ENCODE measurements around the gene GALNTL6.

Gene GALNTL6

DNA sequence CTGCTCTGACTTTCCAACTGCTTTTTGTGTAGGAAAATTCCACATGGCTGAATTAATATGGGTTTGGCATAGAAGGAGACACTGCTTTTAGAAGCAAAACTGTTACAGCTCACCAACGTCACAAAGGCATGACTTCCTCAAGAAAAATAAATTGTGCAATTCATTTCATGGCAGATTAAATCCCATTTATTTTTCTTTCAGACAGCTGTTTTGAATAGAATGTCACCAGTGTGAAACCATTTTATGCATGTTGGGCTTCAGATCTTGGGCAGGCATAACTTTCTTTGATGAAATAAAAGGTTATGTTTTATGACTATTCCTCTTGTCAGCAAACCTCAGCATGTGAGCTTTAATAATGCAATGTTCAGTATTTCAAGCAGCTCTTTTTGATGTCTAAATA lies 542.8 kb downstream of the GALNTL6 start:
- no peak overlapping the region for H3K9ac ChIP-seq (ENCODE audit: low read length in 2 of 2)
- no peak overlapping the region for H3K27ac ChIP-seq (ENCODE audit: low read length)
- H3K27me3 ChIP-seq (ENCODE audit: control insufficient read depth in 1 of 2, insufficient read depth in 2 of 2, low read length in 2 of 2): no peaks in the 10 kb centered on the region
- H3K4me3 ChIP-seq (ENCODE audit: low read length in 2 of 2): no peak overlapping the region
- no peaks in the 10 kb centered on the region for H3K4me1 ChIP-seq (ENCODE audit: control insufficient read depth, insufficient read depth, low read length)
- no peaks in the 10 kb centered on the region for H3K36me3 ChIP-seq (ENCODE audit: control insufficient read depth in 2 of 2, insufficient read depth in 2 of 2, low read length in 2 of 2)
- H3K9me3 ChIP-seq (ENCODE audit: control insufficient read depth in 2 of 2, low read length in 2 of 2): no peaks in the 10 kb centered on the region

DNA sequence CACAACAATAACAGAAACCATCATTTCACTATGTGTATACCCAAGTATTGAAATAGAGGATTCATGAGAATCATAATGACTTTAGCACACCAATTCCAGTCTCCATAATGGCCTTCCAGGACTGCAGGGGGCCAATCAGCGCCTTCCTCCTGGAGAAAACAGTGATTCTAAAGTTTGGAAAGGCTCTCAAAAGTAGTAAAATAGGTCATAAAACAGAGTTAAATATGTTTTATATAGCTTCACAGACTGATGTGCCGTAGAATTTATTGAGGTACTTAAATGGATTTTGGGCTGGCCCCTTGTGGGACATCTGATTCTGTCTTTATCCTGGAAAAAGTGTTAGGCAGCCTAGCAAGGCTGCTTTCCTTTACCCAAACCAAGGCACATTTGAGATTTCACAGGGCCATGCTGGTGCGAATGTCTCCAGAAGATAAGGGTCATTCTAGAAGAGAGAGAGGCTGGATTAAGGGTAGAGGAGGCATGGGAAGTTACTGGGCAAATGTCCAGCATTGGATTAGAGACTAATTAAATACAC lies 543.9 kb downstream of the GALNTL6 start:
- H3K9ac ChIP-seq (ENCODE audit: low read length in 2 of 2): no peak overlapping the region
- H3K4me1 ChIP-seq (ENCODE audit: control insufficient read depth, insufficient read depth, low read length): no peaks in the 10 kb centered on the region
- H3K27me3 ChIP-seq (ENCODE audit: control insufficient read depth in 1 of 2, insufficient read depth in 2 of 2, low read length in 2 of 2): no peaks in the 10 kb centered on the region
- H3K36me3 ChIP-seq (ENCODE audit: control insufficient read depth in 2 of 2, insufficient read depth in 2 of 2, low read length in 2 of 2): no peaks in the 10 kb centered on the region
- H3K9me3 ChIP-seq (ENCODE audit: control insufficient read depth in 2 of 2, low read length in 2 of 2): no peaks in the 10 kb centered on the region
- H3K27ac ChIP-seq (ENCODE audit: low read length): no peak overlapping the region
- H3K4me3 ChIP-seq (ENCODE audit: low read length in 2 of 2): no peak overlapping the region

DNA sequence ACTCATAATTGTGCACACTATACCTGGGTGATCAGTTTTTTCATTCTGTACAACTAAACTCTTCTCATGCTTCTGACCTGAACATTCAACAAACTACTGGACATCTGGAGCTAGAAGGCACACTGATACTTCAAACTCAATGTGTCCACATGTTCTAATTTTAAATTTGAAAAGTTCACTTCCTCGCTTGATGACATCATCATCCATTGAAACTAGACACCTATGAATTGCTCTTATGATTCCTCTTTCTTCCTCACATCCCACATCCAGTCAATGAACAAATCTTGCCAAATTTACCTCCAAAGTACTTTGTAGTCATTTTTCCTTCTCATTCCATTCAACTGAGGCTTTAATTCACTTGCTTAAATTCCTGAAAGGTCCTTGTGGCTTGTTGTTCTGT lies 549.4 kb downstream of the GALNTL6 start:
- Histone ChIP-seq H3K9ac (ENCODE audit: low read length in 2 of 2) (no peak overlapping the region), H3K27me3 (ENCODE audit: control insufficient read depth in 1 of 2, insufficient read depth in 2 of 2, low read length in 2 of 2) (no peaks in the 10 kb centered on the region), H3K36me3 (ENCODE audit: control insufficient read depth in 2 of 2, insufficient read depth in 2 of 2, low read length in 2 of 2) (no peaks in the 10 kb centered on the region), H3K27ac (ENCODE audit: low read length) (no peak overlapping the region), H3K4me1 (ENCODE audit: control insufficient read depth, insufficient read depth, low read length) (no peaks in the 10 kb centered on the region), H3K4me3 (ENCODE audit: low read length in 2 of 2) (no peak overlapping the region), H3K9me3 (ENCODE audit: control insufficient read depth in 2 of 2, low read length in 2 of 2) (no peaks in the 10 kb centered on the region)

DNA sequence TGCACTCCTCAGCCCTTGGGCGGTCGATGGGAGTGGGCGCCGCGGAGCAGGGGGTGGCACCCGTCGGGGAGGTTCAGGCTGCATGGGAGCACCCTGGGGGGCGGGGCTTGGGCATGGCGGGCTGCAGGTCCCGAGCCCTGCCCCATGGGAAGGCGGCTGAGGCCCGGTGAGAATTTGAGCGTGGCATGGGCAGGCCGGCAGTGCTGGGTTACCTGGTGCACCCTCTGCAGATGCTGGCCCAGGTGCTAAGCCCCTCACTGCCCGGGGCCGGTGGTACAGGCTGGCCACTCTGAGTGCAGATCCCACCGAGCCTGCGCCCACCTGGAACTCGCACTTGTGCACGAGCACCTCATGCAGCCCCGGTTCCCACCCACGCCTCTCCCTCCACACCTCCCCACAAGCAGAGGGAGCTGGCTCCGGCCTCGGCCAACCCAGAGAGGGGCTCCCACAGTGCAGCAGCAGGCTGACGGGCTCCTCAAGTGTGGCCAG lies 556.3 kb downstream of the GALNTL6 start:
- H3K27ac ChIP-seq (ENCODE audit: low read length): no peak overlapping the region
- H3K9ac ChIP-seq (ENCODE audit: low read length in 2 of 2): no peak overlapping the region
- H3K9me3 ChIP-seq (ENCODE audit: control insufficient read depth in 2 of 2, low read length in 2 of 2): peaks cover 0 to 4% of the 10 kb centered on the region in 2 donors
- H3K27me3 ChIP-seq (ENCODE audit: control insufficient read depth in 1 of 2, insufficient read depth in 2 of 2, low read length in 2 of 2): no peaks in the 10 kb centered on the region
- no peak overlapping the region for H3K4me3 ChIP-seq (ENCODE audit: low read length in 2 of 2)
- no peaks in the 10 kb centered on the region for H3K4me1 ChIP-seq (ENCODE audit: control insufficient read depth, insufficient read depth, low read length)
- H3K36me3 ChIP-seq (ENCODE audit: control insufficient read depth in 2 of 2, insufficient read depth in 2 of 2, low read length in 2 of 2): no peaks in the 10 kb centered on the region

DNA sequence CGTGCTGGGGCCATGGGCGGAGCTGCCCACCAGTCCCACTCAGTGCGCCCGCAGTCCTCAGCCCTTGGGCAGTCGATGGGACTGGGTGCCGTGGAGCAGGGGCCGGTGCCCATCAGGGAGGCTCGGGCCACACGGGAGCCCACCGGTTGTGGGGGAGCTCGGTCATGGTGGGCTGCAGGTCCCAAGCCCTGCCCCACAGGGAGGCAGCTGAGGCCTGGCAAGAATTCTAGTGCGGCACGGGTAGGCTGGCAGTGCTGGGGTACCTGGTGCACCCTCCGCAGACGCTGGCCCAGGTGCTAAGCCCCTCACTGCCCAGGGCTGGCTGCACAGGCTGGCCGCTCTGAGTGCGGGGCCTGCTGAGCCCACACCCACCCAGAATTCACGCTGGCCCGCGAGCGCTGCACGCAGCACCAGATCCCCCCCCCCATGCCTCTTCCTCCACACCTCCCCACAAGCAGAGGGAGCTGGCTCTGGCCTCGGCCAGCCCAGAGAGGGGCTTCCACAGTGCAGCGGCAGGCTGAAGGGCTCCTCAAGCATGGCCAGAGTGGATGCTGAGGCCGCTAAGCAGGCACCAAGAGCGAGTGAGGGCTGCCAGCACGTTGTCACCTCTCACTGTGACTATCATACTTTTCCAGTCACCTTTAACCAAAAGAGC lies 564.4 kb downstream of the GALNTL6 start:
- Histone ChIP-seq H3K4me3 (ENCODE audit: low read length in 2 of 2) (no peak overlapping the region), H3K4me1 (ENCODE audit: control insufficient read depth, insufficient read depth, low read length) (no peaks in the 10 kb centered on the region), H3K27ac (ENCODE audit: low read length) (no peak overlapping the region), H3K9me3 (ENCODE audit: control insufficient read depth in 2 of 2, low read length in 2 of 2) (no peaks in the 10 kb centered on the region), H3K9ac (ENCODE audit: low read length in 2 of 2) (no peak overlapping the region), H3K27me3 (ENCODE audit: control insufficient read depth in 1 of 2, insufficient read depth in 2 of 2, low read length in 2 of 2) (no peaks in the 10 kb centered on the region), H3K36me3 (ENCODE audit: control insufficient read depth in 2 of 2, insufficient read depth in 2 of 2, low read length in 2 of 2) (no peaks in the 10 kb centered on the region)

DNA sequence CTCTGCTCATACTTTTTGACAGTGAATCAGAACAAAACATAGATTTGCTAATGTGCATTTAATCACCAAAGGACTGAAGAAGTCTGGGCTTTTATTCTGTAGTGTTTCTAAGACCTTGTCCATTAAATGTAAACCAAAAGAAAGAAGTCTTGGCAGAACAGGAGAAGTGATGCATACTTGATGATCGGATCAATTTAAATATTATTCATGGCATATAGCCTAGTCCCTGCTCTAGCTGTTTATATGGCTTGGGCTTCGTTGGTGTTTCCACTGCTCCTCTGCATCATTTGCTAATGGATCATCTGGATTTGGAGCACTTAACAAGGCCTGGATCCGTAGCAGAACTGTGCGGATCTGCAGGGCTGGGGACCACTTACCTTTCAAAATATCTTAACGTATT lies 566.6 kb downstream of the GALNTL6 start:
- H3K27ac ChIP-seq (ENCODE audit: low read length): no peak overlapping the region
- H3K9me3 ChIP-seq (ENCODE audit: control insufficient read depth in 2 of 2, low read length in 2 of 2): no peaks in the 10 kb centered on the region
- H3K36me3 ChIP-seq (ENCODE audit: control insufficient read depth in 2 of 2, insufficient read depth in 2 of 2, low read length in 2 of 2): no peaks in the 10 kb centered on the region
- no peaks in the 10 kb centered on the region for H3K27me3 ChIP-seq (ENCODE audit: control insufficient read depth in 1 of 2, insufficient read depth in 2 of 2, low read length in 2 of 2)
- H3K9ac ChIP-seq (ENCODE audit: low read length in 2 of 2): no peak overlapping the region
- no peaks in the 10 kb centered on the region for H3K4me1 ChIP-seq (ENCODE audit: control insufficient read depth, insufficient read depth, low read length)
- H3K4me3 ChIP-seq (ENCODE audit: low read length in 2 of 2): no peak overlapping the region

DNA sequence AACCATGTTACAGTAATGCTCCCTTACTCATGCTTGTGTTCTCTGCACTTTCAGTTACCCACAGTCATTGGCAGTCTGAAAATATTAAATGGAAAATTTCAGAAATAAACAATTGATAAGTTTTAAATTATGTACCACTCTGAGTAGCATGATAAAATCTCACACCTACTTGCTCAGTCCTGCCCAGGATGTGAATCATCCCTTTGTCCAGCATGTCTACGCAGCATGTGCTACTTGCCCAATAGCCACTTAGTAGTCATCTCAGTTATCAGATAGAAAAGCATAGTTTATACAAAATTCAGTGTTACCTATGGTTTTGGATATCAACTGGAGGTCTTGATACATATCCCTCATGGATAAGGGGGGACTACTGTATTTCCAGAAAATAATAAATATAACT lies 577.1 kb downstream of the GALNTL6 start:
- Histone ChIP-seq H3K4me3 (ENCODE audit: low read length in 2 of 2) (no peak overlapping the region), H3K27ac (ENCODE audit: low read length) (no peak overlapping the region), H3K9me3 (ENCODE audit: control insufficient read depth in 2 of 2, low read length in 2 of 2) (no peaks in the 10 kb centered on the region), H3K4me1 (ENCODE audit: control insufficient read depth, insufficient read depth, low read length) (no peaks in the 10 kb centered on the region), H3K27me3 (ENCODE audit: control insufficient read depth in 1 of 2, insufficient read depth in 2 of 2, low read length in 2 of 2) (no peaks in the 10 kb centered on the region), H3K36me3 (ENCODE audit: control insufficient read depth in 2 of 2, insufficient read depth in 2 of 2, low read length in 2 of 2) (no peaks in the 10 kb centered on the region), H3K9ac (ENCODE audit: low read length in 2 of 2) (no peak overlapping the region)

DNA sequence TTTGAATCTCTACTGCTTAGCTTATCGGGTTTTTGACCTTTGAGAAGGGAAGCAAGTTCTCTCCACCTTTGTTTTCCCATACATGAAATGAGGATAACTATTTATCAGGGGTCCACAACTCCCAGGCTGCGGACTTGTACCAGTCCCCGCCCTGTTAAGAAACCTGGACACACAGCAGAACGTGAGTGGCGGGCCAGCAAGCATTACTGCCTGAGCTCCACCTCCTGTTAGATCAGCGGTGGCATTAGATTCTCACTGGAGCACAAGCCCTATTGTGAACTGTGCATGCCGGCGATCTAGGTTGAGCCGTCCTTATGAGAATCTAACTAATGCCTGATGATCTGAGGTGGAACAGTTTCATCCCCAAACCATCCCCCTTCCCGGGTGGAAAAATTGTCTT lies 579.5 kb downstream of the GALNTL6 start:
- H3K27ac ChIP-seq (ENCODE audit: low read length): no peak overlapping the region

DNA sequence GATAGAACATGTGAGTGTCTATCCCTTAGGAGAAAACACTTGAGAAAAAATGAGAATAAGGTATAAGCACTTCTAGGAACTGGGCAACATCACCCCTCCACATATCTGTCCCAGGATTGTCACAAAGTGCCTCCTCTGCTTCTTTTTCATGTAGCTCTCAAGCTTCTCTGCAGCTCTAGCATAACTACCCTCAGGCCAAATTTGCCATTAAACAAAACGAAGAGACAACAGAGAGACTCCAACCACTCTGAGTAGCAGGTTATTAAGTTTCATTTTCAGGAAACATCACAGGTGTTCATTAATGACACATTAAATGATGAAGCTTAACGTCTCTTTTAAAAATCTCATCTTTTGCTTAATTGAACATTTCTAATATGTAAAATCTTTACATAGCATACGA lies 580.0 kb downstream of the GALNTL6 start:
- Histone ChIP-seq H3K36me3 (ENCODE audit: control insufficient read depth in 2 of 2, insufficient read depth in 2 of 2, low read length in 2 of 2) (no peaks in the 10 kb centered on the region), H3K27ac (ENCODE audit: low read length) (no peak overlapping the region), H3K9ac (ENCODE audit: low read length in 2 of 2) (no peak overlapping the region), H3K27me3 (ENCODE audit: control insufficient read depth in 1 of 2, insufficient read depth in 2 of 2, low read length in 2 of 2) (no peaks in the 10 kb centered on the region), H3K4me1 (ENCODE audit: control insufficient read depth, insufficient read depth, low read length) (no peaks in the 10 kb centered on the region), H3K4me3 (ENCODE audit: low read length in 2 of 2) (no peak overlapping the region), H3K9me3 (ENCODE audit: control insufficient read depth in 2 of 2, low read length in 2 of 2) (no peaks in the 10 kb centered on the region)

More for the DNA sequence above, 579.5 kb downstream of the GALNTL6 start:
- H3K9me3 ChIP-seq (ENCODE audit: control insufficient read depth in 2 of 2, low read length in 2 of 2): no peaks in the 10 kb centered on the region
- no peak overlapping the region for H3K4me3 ChIP-seq (ENCODE audit: low read length in 2 of 2)
- no peaks in the 10 kb centered on the region for H3K36me3 ChIP-seq (ENCODE audit: control insufficient read depth in 2 of 2, insufficient read depth in 2 of 2, low read length in 2 of 2)
- no peaks in the 10 kb centered on the region for H3K4me1 ChIP-seq (ENCODE audit: control insufficient read depth, insufficient read depth, low read length)
- no peak overlapping the region for H3K9ac ChIP-seq (ENCODE audit: low read length in 2 of 2)
- H3K27me3 ChIP-seq (ENCODE audit: control insufficient read depth in 1 of 2, insufficient read depth in 2 of 2, low read length in 2 of 2): no peaks in the 10 kb centered on the region

DNA sequence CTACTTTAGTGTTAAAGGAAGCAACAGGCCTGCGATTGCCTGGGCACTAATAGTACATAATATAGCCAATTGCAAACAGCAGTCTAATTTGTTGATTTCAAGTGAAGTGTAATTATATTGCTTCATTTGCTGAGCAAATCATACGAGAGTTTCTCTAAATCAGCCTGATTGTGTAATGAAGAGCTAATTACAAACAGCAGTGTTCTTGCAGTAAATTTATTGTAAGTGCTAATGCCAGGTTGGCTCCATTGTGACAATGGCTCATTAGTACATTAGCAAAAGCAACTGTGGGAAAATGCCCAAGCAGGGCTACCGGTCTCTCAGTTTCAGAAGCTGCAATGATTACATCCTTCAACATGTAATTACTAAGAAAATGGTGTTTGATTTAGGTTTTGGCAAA lies 591.5 kb downstream of the GALNTL6 start:
- no peaks in the 10 kb centered on the region for H3K27me3 ChIP-seq (ENCODE audit: control insufficient read depth in 1 of 2, insufficient read depth in 2 of 2, low read length in 2 of 2)
- no peak overlapping the region for H3K4me3 ChIP-seq (ENCODE audit: low read length in 2 of 2)
- H3K36me3 ChIP-seq (ENCODE audit: control insufficient read depth in 2 of 2, insufficient read depth in 2 of 2, low read length in 2 of 2): no peaks in the 10 kb centered on the region
- no peaks in the 10 kb centered on the region for H3K9me3 ChIP-seq (ENCODE audit: control insufficient read depth in 2 of 2, low read length in 2 of 2)
- H3K27ac ChIP-seq (ENCODE audit: low read length): no peak overlapping the region
- no peak overlapping the region for H3K9ac ChIP-seq (ENCODE audit: low read length in 2 of 2)
- no peaks in the 10 kb centered on the region for H3K4me1 ChIP-seq (ENCODE audit: control insufficient read depth, insufficient read depth, low read length)

DNA sequence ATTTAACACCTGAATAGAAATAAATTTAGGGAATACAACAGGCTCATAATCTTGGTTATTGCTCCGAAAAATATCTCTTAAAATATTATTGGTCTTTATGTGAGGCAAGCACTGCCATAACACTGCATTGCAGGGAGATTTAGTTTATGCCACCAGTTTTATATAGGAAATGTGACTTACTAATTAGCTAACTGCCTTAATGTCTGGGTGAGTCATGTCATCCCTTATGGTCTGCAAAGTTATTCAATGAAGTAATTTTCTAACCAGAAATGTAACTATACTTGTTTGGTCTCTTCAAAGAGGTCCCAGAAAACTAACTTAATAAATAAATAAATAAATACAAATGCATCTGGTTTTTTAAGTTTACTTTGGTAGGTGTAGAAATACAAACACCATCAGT lies 597.2 kb downstream of the GALNTL6 start:
- no peak overlapping the region for H3K4me3 ChIP-seq (ENCODE audit: low read length in 2 of 2)
- no peak overlapping the region for H3K27ac ChIP-seq (ENCODE audit: low read length)
- no peaks in the 10 kb centered on the region for H3K27me3 ChIP-seq (ENCODE audit: control insufficient read depth in 1 of 2, insufficient read depth in 2 of 2, low read length in 2 of 2)
- H3K36me3 ChIP-seq (ENCODE audit: control insufficient read depth in 2 of 2, insufficient read depth in 2 of 2, low read length in 2 of 2): no peaks in the 10 kb centered on the region
- no peak overlapping the region for H3K9ac ChIP-seq (ENCODE audit: low read length in 2 of 2)
- H3K9me3 ChIP-seq (ENCODE audit: control insufficient read depth in 2 of 2, low read length in 2 of 2): no peaks in the 10 kb centered on the region
- H3K4me1 ChIP-seq (ENCODE audit: control insufficient read depth, insufficient read depth, low read length): no peaks in the 10 kb centered on the region
